Activated T-helper 1 cell treated with anti-CD3 and anti-CD28 coated beads, Interleukin-2, amount 50 U/mL, for 16 hours (primary cell): ENCODE data around the gene RASL10A.

Experiments used
- DNase-seq, 2 donors: peaks; one replicate each; pipeline ENCODE4 v3.0.0-alpha.2; 2020; ENCODE audit warnings: low read depth in 1 of 2, low spot score in 1 of 2

Gene RASL10A

DNA sequence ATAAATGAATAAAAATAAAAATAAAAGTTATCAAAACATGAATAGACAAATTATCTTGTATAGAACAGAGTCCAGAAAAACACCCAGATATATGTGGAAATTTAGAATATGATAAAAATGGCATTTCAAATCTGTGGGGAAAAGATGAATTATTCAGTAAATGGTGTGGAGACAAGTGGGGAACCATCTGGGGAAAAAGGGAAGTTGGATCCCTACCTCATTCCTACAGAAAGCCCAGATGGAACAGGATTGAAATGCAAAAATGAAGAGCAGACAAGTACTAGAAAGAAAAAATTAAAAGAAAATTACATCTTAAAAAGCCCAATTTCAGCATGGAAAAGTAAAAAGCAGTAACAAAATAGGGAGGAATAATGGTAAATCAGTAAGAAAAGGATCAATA lies 8.1 kb upstream of the RASL10A start:
- DNase-seq: no peak

DNA sequence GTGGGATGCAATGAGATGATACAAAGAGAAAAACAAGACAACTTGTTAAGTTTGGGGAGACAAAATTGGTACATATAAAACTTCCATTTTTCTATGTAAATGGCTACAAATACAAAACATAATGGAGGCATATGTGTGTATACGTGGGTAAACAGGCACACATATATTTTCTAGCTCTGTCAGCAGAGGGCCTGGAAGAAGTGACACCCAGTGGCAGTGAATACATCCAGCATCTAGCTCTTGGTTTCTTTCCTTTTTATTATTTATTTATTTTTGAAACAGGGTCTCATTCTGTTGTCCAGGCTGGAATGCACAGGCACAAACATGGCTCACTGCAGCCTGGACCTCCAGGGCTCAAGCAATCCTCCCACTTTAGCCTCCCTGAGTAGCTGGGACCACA lies 5.0 kb upstream of the RASL10A start:
- DNase-seq: no peak

DNA sequence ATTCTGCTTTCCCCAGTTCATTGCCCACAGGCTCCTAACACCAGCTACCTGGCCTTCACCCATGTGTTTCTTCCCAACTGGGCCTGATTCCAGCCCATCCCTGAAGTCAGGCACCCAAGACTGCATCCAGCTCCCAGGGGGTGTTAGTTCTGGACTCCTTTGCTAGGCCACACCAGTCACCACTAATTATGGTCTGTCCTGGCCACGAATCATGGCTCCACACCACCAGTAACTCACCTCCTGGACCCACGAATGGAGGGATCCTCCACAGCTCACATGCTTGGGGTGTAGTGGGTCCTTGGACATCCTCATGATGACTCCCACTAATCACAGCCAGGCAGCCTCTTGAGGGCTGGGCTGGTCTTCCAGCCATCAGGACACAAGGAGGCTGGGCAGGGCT lies 3.6 kb upstream of the RASL10A start:
- no peak for DNase-seq

DNA sequence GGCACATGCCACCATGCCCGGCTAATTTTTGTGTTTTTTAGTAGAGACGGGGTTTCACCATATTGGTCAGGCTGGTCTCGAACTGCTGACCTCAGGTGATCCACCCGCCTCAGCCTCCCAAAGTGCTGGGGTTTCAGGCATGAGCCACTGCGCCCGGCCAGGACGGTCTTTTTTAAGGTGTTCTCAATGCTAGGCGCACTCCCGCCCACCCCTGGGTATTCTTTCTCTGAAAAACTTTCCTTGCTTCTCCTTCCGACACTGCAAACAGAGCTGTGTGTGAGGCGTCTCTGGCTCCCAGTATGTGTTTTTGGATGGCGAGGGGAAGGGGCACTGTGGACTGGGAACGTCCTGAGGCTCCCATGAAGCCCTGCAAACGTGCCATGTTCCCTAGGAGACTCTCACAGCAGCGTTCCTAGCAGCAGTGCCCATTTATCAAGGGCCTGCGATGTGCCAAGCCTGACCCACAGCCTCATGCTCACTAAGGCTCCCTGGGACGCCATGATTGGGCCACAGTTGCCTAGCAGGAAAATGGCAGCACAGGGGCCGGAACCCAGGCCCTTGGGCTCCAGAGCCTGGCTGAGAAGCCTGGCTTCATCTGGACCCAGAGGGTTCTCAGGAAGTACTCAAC lies 2.4 kb upstream of the RASL10A start:
- DNase-seq: no peak

DNA sequence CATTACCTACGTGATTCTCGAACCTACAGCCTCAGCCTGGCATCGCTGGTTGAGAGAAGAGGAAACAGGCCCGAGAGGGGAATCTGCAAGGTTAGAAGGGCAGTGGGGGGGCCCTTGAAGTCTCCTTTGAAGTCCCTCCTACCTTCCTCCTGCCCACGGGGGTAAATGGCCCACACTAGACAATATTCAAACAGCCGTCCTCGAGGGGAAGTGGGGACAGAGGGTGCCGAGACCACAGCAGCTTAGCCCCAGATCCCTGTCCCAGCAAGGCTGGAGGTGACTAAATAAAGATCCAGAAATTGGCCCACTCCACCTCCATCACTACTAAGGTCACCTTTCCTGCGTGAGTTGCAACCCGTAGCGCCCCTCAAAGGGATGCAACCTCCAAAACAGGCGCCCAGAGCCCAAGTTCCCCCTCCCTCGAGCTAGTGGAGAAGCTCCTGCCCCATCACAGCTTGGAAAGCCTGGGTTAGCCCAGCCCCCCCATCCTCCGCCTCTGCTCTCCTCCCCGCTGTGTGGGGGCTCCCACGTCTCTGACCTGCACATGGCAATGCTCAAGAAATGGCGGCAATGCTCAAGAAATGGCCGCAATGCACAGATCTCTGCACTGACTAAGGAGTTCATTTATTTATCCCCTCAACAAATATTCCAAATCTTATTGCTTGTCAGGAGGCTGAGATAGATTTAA lies 788 bp upstream of the RASL10A start:
- no peak for DNase-seq

DNA sequence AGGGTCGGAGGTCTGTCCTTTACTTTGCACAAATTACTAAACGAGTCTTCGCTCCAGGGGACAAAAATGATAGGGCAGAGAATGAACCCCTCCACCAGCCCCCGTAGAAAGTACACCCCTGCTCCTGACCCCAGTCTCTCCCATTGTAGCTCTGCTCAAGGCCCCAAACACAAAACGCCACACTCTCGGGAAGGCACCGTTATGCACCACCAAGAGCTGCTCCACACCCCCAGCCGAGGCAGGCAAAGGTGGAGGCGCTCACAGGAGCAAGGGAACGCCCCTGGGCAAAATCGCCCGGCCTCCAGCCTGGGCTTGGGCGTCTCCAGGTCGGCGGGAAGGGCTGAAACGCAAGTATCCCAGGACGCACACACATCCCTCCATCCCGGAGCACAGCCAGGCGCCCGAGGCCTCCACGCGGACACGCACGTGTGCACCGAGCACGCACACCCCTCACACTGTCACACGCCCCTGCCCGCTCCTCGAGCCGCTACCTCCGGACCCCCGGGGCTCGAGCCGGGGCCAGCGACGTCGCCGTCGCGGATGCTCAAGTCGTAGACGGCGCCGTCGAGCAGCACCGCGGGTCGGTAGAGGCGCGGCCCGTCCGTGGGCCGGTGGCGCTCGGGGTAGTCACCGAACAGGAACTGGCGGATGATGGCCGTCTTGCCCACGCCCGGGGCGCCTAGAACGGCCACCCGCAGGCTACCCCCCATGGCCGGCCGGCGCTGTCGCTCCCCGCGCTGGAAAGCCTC lies 786 bp downstream of the RASL10A start:
- no peak for DNase-seq

DNA sequence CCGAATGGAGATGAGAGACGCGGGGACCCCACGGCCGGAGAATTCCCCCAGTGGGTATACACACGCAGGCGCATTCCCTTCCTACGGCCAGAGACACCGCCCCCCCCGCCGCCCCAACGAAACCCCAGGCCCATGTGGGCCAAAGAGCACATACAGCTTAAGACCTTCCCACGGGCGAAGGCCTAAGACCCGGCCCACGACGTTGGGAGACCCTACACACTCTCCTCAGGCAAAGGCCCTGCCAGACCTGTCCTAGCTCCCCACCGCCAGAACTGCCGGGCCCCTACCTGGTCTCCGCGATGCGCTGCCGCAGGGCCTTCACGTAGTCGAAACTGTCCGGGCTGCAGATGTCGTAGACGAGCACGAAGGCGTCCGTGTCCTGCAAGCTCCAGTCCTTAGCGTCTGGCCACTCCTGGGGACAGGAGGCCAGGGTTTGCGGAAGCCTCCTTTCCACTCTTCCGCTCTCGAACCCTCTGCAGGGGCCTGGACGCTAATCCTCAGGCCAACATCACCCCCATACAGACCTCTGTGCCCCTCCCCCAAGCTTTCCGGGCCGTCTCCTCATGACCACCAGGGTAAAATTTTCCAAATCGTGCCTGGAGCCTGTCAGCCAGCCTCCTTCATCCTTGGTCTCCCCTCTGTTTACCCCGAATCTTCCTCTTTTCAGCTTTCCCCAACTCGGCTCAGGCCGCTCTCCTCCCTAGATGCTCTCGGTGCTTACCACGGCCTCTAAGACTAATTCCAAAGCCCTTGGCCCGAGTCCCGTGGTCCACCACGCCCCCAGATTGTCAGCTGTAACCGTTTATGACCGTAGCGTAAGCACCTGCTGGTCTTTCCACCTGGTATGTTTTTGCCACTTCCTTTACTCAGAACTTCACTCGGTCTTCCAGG lies 1.7 kb downstream of the RASL10A start:
- no peak for DNase-seq

DNA sequence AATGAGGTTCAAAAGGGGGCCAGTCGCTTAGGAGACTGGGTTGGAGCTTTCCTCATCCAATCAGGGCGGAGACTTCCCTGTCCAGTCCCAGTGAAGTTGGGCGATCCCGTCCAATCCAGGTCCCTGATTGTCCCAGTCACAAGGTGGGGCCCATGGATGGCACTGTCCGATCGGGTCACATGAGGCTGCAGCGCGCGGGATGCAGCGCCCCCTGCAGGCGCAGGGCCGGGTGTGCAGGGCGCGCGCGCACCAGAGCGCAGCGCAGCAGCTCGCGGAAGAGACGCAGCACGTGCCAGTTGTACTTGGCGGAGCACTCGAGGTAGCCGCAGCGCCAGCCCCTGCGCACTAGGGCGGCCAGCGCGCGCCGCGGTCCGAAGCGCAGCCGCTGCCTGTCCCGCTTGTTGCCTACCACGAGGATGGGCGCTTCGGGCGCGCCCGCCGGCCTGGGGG lies 2.3 kb downstream of the RASL10A start:
- DNase-seq: no peak

DNA sequence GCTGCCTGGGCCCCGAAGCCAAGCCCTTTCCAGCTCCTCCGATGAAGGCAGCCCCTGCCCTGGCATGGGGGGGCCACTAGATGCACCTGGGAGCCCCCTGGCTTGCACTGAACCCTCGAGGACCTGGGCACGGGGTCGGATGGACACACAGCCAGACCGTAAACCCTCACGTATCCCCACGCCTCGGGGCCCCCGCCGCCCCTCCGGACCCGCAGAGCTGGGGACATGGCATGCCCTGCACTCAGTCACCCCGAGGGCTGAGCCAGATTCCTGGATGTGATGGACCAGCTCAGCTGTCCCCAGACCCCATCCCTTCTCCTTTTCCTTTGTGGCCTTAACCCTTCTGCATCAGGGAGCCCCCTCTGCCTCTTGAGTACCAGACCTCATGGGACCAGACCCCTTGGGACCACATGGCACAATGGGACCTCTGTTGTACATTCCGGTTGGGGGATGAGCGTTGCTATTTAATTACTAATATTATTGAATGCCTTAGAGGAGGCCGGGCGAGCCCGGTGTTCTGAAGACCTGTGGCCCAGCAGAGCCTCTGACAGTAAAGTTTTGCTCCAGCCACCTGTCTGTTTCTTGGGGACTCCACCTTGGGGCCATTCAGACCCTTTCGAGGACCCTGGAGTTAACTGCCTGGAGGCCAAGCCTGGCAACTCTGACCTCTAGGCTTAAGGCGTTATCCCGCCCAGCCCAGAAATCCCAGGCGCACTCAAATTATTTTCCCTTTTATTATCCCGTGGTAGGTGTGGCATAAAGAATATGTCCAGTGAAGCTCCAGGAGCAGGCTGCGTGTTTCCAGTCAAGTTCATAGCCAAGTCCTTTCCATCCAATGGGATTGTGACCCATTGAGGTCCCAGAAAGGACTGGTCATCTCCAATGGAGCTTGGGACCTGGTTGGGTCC lies 3.0 kb downstream of the RASL10A start:
- no peak for DNase-seq

DNA sequence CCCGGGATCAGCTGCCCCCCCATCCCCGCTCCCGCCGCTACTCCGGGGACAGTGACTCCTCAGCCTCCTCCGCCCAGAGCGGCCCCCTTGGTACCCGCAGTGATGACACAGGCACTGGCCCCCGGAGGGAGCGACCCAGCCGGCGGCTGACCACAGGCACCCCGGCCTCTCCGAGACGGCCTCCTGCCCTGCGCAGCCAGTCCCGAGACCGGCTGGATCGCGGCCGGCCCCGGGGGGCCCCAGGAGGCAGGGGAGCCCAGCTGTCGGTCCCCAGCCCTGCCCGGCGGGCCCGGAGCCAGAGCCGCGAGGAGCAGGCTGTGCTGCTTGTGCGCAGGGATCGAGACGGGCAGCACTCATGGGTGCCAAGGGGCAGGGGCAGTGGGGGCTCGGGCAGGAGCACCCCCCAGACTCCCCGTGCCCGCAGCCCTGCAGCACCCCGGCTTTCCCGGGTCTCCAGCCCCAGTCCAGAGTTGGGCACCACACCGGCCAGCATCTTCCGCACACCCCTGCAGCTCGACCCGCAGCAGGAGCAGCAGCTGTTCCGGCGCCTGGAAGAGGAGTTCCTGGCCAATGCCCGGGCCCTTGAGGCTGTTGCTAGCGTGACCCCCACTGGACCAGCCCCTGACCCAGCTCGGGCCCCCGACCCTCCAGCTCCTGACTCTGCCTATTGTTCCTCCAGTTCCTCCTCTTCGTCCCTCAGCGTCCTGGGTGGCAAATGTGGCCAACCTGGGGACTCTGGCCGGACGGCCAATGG lies 3.9 kb downstream of the RASL10A start:
- DNase-seq: no peak

DNA sequence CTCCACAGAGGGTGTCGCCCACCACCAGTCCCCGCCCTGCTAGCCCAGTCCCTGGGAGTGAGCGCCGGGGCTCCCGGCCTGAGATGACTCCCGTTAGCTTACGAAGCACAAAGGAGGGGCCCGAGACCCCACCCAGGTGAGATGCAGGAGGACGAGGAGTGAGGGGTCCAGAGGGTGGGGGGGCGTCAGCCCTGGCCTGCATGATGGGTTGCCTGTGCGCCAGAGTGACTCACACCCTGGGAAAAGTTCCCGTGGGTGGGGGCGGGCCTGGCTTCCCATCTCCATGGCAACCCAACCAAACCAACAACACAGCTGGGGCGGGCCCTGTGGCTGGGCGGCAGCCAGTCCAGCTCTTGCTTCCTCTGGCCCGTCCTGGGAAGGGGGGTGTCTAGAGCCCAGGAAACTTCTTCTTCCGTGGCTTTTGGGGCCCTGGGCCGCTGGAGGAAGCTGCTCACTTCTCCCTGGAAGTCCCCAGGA lies 4.6 kb downstream of the RASL10A start:
- DNase-seq: peak in 1 of 2 donors; percentile 30

DNA sequence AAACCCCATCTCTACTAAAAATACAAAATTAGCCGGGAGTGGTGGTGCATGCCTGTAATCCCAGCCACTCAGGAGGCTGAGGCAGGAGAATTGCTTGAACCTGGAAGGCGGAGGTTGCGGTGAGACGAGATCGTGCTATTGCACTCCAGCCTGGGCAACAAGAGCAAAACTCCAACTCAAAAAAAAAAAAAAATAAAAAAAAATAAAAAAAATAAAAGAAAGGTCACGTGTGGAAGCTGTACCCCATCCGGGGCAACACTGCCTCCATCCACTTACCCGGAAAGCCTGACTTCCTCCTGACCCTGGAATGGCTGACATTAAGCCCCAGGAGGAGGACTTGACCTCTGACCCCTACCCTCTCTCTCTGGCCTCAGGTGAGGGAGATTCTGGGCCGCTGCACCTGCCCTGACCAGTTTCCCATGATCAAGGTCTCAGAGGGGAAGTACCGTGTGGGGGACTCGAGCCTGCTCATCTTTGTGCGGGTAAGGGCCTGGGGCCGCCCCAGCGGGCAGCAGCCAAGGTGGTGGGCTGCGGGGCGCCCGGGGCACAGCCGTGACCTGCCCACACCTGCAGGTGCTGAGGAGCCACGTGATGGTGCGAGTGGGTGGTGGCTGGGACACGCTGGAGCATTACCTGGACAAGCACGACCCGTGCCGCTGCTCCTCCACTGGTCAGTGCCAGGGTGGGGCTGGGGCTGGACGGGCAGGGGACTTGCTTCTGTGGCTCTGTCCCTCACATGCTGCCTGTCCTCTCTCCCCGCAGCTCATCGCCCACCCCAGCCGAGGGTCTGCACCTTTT lies 5.2 kb downstream of the RASL10A start:
- DNase-seq: no peak

DNA sequence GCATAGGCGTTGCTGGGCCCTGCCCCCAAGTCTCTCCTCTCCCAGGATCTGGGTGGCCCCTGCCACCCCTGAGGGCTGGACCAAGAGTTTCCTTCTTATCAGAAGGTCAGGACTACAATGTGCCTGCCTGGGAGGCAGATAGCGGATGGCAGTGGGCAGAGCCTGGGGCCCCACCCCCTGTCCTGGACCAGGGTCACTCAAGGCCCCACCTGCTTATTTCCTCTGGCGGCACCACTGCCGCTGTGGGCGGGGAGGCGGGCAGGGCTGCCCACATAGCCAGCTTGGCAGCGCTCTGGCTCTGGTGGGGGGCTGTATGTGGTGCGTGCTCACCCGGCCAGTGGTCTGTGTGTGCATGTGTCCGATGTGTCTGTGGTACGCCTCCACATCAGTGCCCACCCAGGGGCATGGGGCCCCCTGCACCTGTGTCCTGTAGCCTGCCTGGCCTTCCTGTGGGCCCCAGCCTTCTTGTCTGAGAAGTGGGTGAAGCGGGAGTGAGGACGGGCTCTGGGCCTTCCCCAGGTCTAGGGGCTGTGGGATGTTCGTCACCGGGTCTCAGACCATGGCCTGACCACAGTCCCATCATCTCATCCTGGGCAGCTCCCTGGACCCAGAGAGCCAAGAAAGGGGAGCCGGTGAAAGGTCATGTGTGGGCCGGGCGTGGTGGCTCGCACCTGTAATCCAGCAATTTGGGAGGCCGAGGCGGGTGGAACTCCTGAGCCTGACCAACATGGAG lies 6.0 kb downstream of the RASL10A start:
- DNase-seq: no peak

DNA sequence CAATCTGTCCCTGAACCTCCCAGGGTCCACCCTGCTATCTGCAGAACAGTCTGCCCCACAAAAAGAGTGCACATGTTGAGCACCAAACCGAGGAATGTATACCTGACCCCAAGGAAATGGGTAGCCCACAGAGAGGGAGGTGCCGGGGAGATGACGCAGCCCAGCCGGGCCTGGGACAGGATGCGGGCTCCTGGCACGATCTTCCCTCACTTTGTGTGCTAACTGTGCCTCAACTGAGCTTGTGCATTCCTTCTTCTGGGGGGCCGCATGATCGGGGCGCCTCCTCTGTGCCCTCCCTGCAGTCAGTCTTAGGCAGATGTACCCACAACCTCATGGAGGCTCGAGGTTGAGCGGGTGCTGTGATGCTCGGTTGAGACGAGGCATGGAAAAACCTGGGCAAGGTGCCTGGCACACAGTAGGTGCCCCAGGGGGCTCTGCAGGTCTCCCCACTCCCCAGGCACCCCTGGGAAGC lies 6.7 kb downstream of the RASL10A start:
- DNase-seq: no peak

DNA sequence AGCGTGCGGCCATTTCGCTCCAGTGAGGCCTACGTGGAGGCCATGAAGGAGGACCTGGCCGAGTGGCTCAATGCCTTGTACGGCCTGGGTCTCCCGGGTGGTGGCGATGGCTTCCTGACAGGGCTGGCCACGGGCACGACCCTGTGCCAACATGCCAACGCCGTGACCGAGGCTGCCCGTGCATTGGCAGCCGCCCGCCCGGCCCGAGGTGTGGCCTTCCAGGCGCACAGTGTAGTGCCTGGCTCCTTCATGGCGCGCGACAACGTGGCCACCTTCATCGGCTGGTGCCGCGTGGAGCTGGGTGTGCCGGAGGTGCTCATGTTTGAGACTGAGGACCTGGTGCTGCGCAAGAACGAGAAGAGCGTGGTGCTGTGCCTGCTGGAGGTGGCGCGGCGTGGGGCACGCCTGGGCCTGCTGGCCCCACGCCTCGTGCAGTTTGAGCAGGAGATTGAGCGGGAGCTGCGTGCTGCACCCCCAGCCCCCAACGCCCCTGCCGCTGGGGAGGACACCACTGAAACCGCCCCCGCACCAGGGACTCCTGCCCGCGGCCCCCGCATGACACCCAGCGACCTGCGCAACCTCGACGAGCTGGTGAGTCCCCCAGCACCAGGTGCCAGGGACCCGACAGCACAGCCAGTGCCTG lies 7.2 kb downstream of the RASL10A start:
- no peak for DNase-seq

DNA sequence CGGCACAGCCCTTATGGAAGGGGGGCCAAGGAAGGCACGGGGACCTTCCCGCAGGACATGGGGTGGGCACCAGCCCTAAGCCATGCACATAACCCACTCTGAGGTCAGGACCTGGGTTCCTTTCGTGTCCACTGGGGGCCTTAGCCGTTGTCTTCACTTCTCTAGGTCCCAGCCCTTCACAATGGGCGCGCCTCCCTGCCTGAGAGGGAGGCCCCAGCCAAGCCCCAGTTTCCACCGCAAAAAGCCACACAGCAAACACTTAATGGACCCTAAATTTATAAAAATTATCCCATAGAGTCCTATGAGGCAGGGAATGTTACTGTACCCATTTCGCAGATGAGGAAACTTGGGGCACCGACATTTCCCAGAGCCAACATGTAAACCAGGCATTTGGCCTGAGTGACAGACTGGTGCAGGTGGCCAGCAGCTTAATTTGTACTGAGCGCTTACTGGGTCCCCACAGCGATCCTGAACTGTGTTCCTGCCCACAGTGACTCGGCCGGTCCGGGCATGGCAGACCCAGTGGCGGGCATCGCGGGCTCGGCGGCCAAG lies 7.8 kb downstream of the RASL10A start:
- DNase-seq: no peak
